Liver (tissue), 9 donors: ENCODE measurements around the gene UBE2E2. TPM values are rescaled to one million over a fixed set of nuclear protein-coding genes. Genes with fewer than 3 reads are reported as not detected.

ENCODE experiments used
- DNase-seq: peaks from one replicate; pipeline ENCODE4 v3.0.0-alpha.2; 2017; ENCODE audit warnings: low spot score
- H3K27ac ChIP-seq, 2 donors: one replicate each; pipeline ENCODE4 v1.7.0; 2013; ENCODE audit warnings: inconsistent platforms in 2 of 2, low read length in 2 of 2, control low read depth in 1 of 2, low read depth in 1 of 2, mild to moderate bottlenecking in 1 of 2
- H3K27me3 ChIP-seq, 4 donors: one replicate each; pipeline versions ENCODE4 v1.6.1 to v1.7.0; 2013; ENCODE audit warnings: low read length in 3 of 4, inconsistent platforms in 1 of 4, mild to moderate bottlenecking in 1 of 4, moderate library complexity in 1 of 4; ENCODE audit not compliant: control insufficient read depth in 4 of 4, insufficient read depth in 4 of 4
- H3K36me3 ChIP-seq, 4 donors: one replicate each; pipeline versions ENCODE4 v1.6.1 to v1.7.0; 2013; ENCODE audit warnings: low read length in 3 of 4, mild to moderate bottlenecking in 3 of 4, low read depth in 1 of 4, moderate library complexity in 1 of 4; ENCODE audit not compliant: control insufficient read depth in 4 of 4, insufficient read depth in 3 of 4
- H3K4me1 ChIP-seq, 4 donors: one replicate each; pipeline versions ENCODE4 v1.6.1 to v1.7.0; 2013; ENCODE audit warnings: low read length in 3 of 4, mild to moderate bottlenecking in 3 of 4, moderate library complexity in 1 of 4; ENCODE audit not compliant: control insufficient read depth in 4 of 4, insufficient read depth in 4 of 4
- H3K4me3 ChIP-seq, 3 donors: one replicate each; pipeline versions ENCODE4 v1.6.1 to v1.7.0; 2013; ENCODE audit warnings: low read length in 3 of 3, control low read depth in 1 of 3, low read depth in 1 of 3, mild to moderate bottlenecking in 1 of 3
- H3K9ac ChIP-seq, 2 donors: one replicate each; pipeline ENCODE4 v1.7.0; 2013; ENCODE audit warnings: low read length in 2 of 2, mild to moderate bottlenecking in 2 of 2, moderate library complexity in 2 of 2, control low read depth in 1 of 2, low read depth in 1 of 2
- H3K9me3 ChIP-seq, 4 donors: one replicate each; pipeline versions ENCODE4 v1.6.1 to v1.7.0; 2013; ENCODE audit warnings: low read length in 3 of 4; ENCODE audit not compliant: control insufficient read depth in 4 of 4
- ATF3 ChIP-seq: IDR thresholded peaks from 2 replicates; pipeline ENCODE4 v1.6.1; 2016; ENCODE audit warnings: antibody characterized with exemption
- EGR1 ChIP-seq, 2 donors: IDR thresholded peaks; 2 replicates each; pipeline ENCODE4 v1.6.1; 2016 to 2018; ENCODE audit warnings: antibody characterized with exemption in 2 of 2, low read depth in 2 of 2
- FOXA2 ChIP-seq: IDR thresholded peaks from 2 replicates; pipeline ENCODE4 v1.6.1; 2016; ENCODE audit warnings: antibody characterized with exemption
- HNF4A ChIP-seq, 2 donors: conservative IDR thresholded peaks; 2 replicates each; pipeline ENCODE4 v1.6.1; 2016; ENCODE audit warnings: antibody characterized with exemption in 2 of 2, mild to moderate bottlenecking in 2 of 2
- HNF4G ChIP-seq: IDR thresholded peaks from 2 replicates; pipeline ENCODE4 v1.6.1; 2016; ENCODE audit warnings: antibody characterized with exemption
- JUND ChIP-seq, 2 donors: IDR thresholded peaks; 2 replicates each; pipeline ENCODE4 v1.6.1; 2016; ENCODE audit warnings: antibody characterized with exemption in 2 of 2
- NR2F2 ChIP-seq: IDR thresholded peaks from 2 replicates; pipeline ENCODE4 v1.6.1; 2016; ENCODE audit warnings: antibody characterized with exemption
- RAD21 ChIP-seq, 2 donors: IDR thresholded peaks; 2 replicates each; pipeline ENCODE4 v1.6.1; 2016; ENCODE audit warnings: antibody characterized with exemption in 2 of 2, mild to moderate bottlenecking in 2 of 2
- REST ChIP-seq: IDR thresholded peaks from 2 replicates; pipeline ENCODE4 v1.6.1; 2016; ENCODE audit warnings: antibody characterized with exemption, mild to moderate bottlenecking
- TAF1 ChIP-seq: conservative IDR thresholded peaks from 2 replicates; pipeline ENCODE4 v1.6.1; 2016; ENCODE audit warnings: antibody characterized with exemption, mild to moderate bottlenecking
- YY1 ChIP-seq: IDR thresholded peaks from 2 replicates; pipeline ENCODE4 v1.6.1; 2016; ENCODE audit warnings: antibody characterized with exemption, mild to moderate bottlenecking
- WGBS: extraction: QIAGEN DNeasy Blood & Tissue Kit; methylation state at CpG from one replicate; pipeline ENCODE4 v1.1.7; 2013; 5-methylcytosine and 5-hydroxymethylcytosine counted together
- polyA plus RNA-seq, 2 donors: library from polyadenylated mRNA; stranded (reverse) in 1 of 2; unstranded in 1 of 2; fragments of 200-250 nt in 1 of 2; fragments of >200 nt in 1 of 2; fragmentation: Nextera tagmentation in 1 of 2; extraction: Ambion mirVana in 1 of 2; gene quantifications; one replicate each; pipeline versions ENCODE4 v1.2.1 to v1.2.3, GENCODE V29; 2013 to 2015
- total RNA-seq, 2 donors: library from RNA; depleted of rRNA; stranded (reverse); fragments of >200 nt; gene quantifications; one replicate each; pipeline ENCODE4 v1.2.3, GENCODE V29; 2014
- TF ChIP-seq, protein P1 (sequence below): IDR thresholded peaks from 2 replicates; pipeline ENCODE4 v1.6.1; 2016; ENCODE audit warnings: antibody characterized with exemption
- TF ChIP-seq, protein P2 (sequence below): fragments of 150-350 bp; IDR thresholded peaks from 2 replicates; pipeline ENCODE4 v1.5.1; 2017; ENCODE audit warnings: improper control_type of control experiment, low read depth, low read length; ENCODE audit not compliant: missing input control
- donor health status: healthy.
- donor health status: healthy.
- donor health status: healthy.
- donor health status: healthy.
- donor health status: healthy.

UBE2E2 gene
- total and polyA plus RNA-seq, 4 donors, result 9.0 to 27.8 (median 16.8) TPM

DNA sequence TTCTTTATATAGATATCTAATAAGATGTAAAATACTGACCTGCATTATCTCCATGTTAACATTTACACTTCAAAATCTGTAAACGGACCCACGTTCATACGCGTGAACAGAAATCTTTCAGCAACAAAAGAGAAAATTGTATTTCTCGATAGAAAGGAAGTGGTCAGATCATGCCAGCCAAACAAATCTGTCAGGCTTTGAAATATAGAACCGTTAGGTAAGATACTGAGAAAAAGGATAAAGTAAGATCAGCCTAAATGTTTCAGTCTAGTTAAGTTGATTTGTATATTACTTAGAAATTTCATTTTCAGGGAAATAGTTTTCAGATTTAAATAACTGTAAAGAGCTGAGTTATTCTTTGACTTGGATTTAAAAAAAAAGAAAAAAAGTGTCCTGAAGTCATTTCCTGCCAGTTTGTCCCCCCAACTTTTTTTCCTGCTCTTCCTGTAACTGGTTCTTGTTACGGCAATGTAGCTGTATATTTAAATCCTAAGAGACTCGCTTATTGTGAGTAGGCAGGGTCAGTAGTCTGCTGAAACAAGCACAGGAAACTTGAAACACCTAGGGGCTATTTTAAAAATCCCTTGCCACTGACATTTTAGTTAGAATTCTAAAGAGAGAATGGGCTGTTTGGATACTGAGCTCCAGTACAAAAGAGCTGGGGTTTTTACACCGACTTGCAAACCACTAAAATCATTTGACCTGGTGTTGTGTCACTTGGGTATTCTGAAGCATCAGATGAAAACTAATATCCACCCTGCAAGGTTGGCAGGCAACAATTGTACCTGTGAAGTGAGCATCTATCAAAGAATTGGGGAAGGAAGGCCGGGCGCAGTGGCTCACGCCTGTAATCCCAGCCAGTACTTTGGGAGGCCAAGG is 237.5 kb downstream of the UBE2E2 start:
- H3K9ac ChIP-seq, result no peak overlapping the region
- TF ChIP-seq NR2F2, result no peak
- no peak for TF ChIP-seq HNF4G
- no peak for TF ChIP-seq FOXA2
- no peak for TF ChIP-seq ATF3
- no peak for TF ChIP-seq EGR1 (IDR thresholded peaks at IDR 0.05; ENCODE audit: low read depth in 2 of 2)
- TF ChIP-seq REST, result no peak
- no peak for TF ChIP-seq HNF4A (conservative IDR thresholded peaks at IDR 0.05)
- TF ChIP-seq, protein P1, sequence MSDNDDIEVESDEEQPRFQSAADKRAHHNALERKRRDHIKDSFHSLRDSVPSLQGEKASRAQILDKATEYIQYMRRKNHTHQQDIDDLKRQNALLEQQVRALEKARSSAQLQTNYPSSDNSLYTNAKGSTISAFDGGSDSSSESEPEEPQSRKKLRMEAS, result no peak
- TF ChIP-seq TAF1, result no peak
- TF ChIP-seq YY1, result no peak
- TF ChIP-seq JUND (IDR thresholded peaks at IDR 0.05), result no peak
- no peaks in the 10 kb centered on the region for H3K36me3 ChIP-seq
- no peaks in the 10 kb centered on the region for H3K4me1 ChIP-seq
- 84% methylated on average over 12 of the region's 12 CpGs for WGBS
- no peaks in the 10 kb centered on the region for H3K9me3 ChIP-seq
- no peak overlapping the region for H3K27ac ChIP-seq
- H3K4me3 ChIP-seq, result no peak overlapping the region
- H3K27me3 ChIP-seq, result no peaks in the 10 kb centered on the region
- DNase-seq, result no peak

DNA sequence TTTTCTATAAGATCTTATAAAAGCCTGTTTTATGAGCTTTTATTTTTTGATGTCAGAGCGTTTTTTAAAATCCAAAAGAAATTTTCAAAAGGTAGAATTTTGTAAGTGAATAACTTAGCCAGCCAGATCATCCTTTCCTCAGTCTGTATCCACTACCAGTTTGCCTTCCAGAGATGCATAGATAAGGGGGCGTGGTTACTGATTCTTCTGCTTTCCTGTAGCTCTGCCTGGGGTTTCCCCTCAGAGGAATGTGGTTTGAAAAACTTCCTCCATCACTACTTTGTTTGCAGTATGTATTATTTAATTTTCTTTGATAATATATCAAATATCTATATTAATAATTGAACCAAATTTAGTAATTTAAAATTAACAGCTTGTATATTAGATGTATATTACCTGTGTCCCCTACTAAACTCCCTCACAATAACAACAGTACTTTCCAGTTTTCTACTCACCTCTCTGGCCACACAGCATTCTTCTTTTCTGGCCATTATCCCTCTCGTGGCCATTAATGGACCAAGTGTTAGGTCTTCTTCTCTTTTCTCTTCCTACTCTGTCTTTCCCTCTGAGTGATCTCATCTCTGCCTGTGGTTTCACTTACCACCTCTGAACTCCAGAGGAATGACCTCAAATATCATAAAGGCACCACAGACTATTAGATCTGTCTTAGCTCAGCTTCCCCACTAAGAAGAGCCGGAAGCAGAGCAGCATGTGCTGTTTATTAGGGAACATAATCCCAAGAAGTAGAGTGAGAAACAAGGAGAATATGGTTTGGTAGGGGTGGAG is 239.7 kb downstream of the UBE2E2 start:
- no peak for DNase-seq
- TF ChIP-seq, protein P2, sequence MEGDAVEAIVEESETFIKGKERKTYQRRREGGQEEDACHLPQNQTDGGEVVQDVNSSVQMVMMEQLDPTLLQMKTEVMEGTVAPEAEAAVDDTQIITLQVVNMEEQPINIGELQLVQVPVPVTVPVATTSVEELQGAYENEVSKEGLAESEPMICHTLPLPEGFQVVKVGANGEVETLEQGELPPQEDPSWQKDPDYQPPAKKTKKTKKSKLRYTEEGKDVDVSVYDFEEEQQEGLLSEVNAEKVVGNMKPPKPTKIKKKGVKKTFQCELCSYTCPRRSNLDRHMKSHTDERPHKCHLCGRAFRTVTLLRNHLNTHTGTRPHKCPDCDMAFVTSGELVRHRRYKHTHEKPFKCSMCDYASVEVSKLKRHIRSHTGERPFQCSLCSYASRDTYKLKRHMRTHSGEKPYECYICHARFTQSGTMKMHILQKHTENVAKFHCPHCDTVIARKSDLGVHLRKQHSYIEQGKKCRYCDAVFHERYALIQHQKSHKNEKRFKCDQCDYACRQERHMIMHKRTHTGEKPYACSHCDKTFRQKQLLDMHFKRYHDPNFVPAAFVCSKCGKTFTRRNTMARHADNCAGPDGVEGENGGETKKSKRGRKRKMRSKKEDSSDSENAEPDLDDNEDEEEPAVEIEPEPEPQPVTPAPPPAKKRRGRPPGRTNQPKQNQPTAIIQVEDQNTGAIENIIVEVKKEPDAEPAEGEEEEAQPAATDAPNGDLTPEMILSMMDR, result no peak
- TF ChIP-seq EGR1 (IDR thresholded peaks at IDR 0.05; ENCODE audit: low read depth in 2 of 2), result no peak
- TF ChIP-seq YY1, result no peak
- no peak for TF ChIP-seq JUND (IDR thresholded peaks at IDR 0.05)
- no peak for TF ChIP-seq RAD21 (IDR thresholded peaks at IDR 0.05)
- TF ChIP-seq FOXA2, result no peak
- TF ChIP-seq TAF1, result no peak
- no peak for TF ChIP-seq HNF4G

More for the DNA sequence above, 239.7 kb downstream of the UBE2E2 start:
- 68% methylated on average over 4 of the region's 4 CpGs for WGBS
- Histone ChIP-seq H3K9me3 (no peaks in the 10 kb centered on the region), H3K27ac (no peak overlapping the region), H3K4me3 (no peak overlapping the region), H3K27me3 (no peaks in the 10 kb centered on the region), H3K4me1 (no peaks in the 10 kb centered on the region), H3K9ac (no peak overlapping the region), H3K36me3 (no peaks in the 10 kb centered on the region)
